GM12873 (cell line): ENCODE data around the gene CFAP100.

ENCODE experiments used
- CTCF ChIP-seq: IDR thresholded peaks from 2 replicates; pipeline ENCODE4 v1.5.1; 2012; ENCODE audit warnings: low read depth, mild to moderate bottlenecking, moderate library complexity, low read length, control low read depth; ENCODE audit not compliant: insufficient read depth; ENCODE audit errors: missing control alignments

CFAP100 gene

GRCh38 chr3:126433496-126434263 is 39.0 kb downstream of the CFAP100 start:
- TF ChIP-seq CTCF: no peak

GRCh38 chr3:126434264-126434590 is 39.5 kb downstream of the CFAP100 start:
- TF ChIP-seq CTCF: no peak

GRCh38 chr3:126434931-126435411 is 40.3 kb downstream of the CFAP100 start:
- TF ChIP-seq CTCF: no peak

GRCh38 chr3:126435456-126436315 is 41.0 kb downstream of the CFAP100 start:
- TF ChIP-seq CTCF: no peak

GRCh38 chr3:126436826-126437717 is 42.4 kb downstream of the CFAP100 start:
- no peak for TF ChIP-seq CTCF

GRCh38 chr3:126438186-126438585 is 43.5 kb downstream of the CFAP100 start:
- no peak for TF ChIP-seq CTCF
